HL-60/S4 treated with retinoic acid at 250 ng/mL for 4 days and 3 days (cell line): Measurements from ENCODE around the gene VAV3.

Experiments
- in situ Hi-C: fragments of 300-500 bp; cut with MboI; formaldehyde crosslinking; loops from 2 replicates; pipeline ENCODE4 v1.7.0; 2022; ENCODE audit warnings: low sequenced_read_pairs

VAV3 gene

GRCh38 chr1:107939256-107939655, 25.7 kb downstream of the VAV3 start:
- in situ Hi-C loops, result no loop called here

- in situ Hi-C loops, result no loop called here
Observed at GRCh38 chr1:107936498-107937481, 28.2 kb downstream of the VAV3 start.

- in situ Hi-C loops, result no loop called here
Observed at GRCh38 chr1:107935396-107936064, 29.4 kb downstream of the VAV3 start.

- in situ Hi-C loops, result no loop called here
Observed at GRCh38 chr1:107934578-107934977, 30.4 kb downstream of the VAV3 start.

GRCh38 chr1:107933736-107934135, 31.2 kb downstream of the VAV3 start:
- in situ Hi-C loops, result no loop called here

GRCh38 chr1:107930292-107930691, 34.7 kb downstream of the VAV3 start:
- in situ Hi-C loops, result no loop called here

- in situ Hi-C loops, result no loop called here
Observed at GRCh38 chr1:107927820-107928219, 37.2 kb downstream of the VAV3 start.

- in situ Hi-C loops, result no loop called here
Observed at GRCh38 chr1:107926436-107927080, 38.4 kb downstream of the VAV3 start.

- in situ Hi-C loops, result no loop called here
Observed at GRCh38 chr1:107925565-107925964, 39.4 kb downstream of the VAV3 start.

GRCh38 chr1:107920999-107921398, 44.0 kb downstream of the VAV3 start:
- in situ Hi-C loops, result no loop called here

GRCh38 chr1:107920561-107920960, 44.4 kb downstream of the VAV3 start:
- in situ Hi-C loops, result no loop called here

GRCh38 chr1:107919953-107920352, 45.0 kb downstream of the VAV3 start:
- in situ Hi-C loops, result no loop called here

GRCh38 chr1:107914119-107914765, 50.7 kb downstream of the VAV3 start:
- in situ Hi-C loops, result no loop called here

- in situ Hi-C loops, result no loop called here
Observed at GRCh38 chr1:107912656-107913055, 52.3 kb downstream of the VAV3 start.

GRCh38 chr1:107900090-107900945, 64.7 kb downstream of the VAV3 start:
- in situ Hi-C loops, result no loop called here

GRCh38 chr1:107899655-107900054, 65.3 kb downstream of the VAV3 start:
- in situ Hi-C loops, result no loop called here

- in situ Hi-C loops, result no loop called here
Observed at GRCh38 chr1:107897438-107898345, 67.3 kb downstream of the VAV3 start.

GRCh38 chr1:107896936-107897335, 68.0 kb downstream of the VAV3 start:
- in situ Hi-C loops, result no loop called here

GRCh38 chr1:107896401-107896800, 68.6 kb downstream of the VAV3 start:
- in situ Hi-C loops, result no loop called here
